Forelimb muscle (tissue), 1 donor: Measurements from ENCODE around the gene AVPR1A. TPM values are rescaled to one million over a fixed set of nuclear protein-coding genes. Genes with fewer than 3 reads are reported as not detected.
"Not testable (repeated sequence)": the region's sequence is repeated elsewhere in the genome, so short reads cannot be mapped to it uniquely, and the experiment has no call there.

Experiments used
- DNase-seq: peaks from one replicate; pipeline ENCODE4 v3.0.0-alpha.2; 2013; ENCODE audit warnings: low read depth
- polyA plus RNA-seq: library from polyadenylated mRNA; unstranded; fragments of 120-200 nt; gene quantifications from one replicate; pipeline ENCODE4 v1.2.1, GENCODE V29; 2013; ENCODE audit not compliant: insufficient read length

AVPR1A gene
- 5.6 TPM for polyA plus RNA-seq

DNA sequence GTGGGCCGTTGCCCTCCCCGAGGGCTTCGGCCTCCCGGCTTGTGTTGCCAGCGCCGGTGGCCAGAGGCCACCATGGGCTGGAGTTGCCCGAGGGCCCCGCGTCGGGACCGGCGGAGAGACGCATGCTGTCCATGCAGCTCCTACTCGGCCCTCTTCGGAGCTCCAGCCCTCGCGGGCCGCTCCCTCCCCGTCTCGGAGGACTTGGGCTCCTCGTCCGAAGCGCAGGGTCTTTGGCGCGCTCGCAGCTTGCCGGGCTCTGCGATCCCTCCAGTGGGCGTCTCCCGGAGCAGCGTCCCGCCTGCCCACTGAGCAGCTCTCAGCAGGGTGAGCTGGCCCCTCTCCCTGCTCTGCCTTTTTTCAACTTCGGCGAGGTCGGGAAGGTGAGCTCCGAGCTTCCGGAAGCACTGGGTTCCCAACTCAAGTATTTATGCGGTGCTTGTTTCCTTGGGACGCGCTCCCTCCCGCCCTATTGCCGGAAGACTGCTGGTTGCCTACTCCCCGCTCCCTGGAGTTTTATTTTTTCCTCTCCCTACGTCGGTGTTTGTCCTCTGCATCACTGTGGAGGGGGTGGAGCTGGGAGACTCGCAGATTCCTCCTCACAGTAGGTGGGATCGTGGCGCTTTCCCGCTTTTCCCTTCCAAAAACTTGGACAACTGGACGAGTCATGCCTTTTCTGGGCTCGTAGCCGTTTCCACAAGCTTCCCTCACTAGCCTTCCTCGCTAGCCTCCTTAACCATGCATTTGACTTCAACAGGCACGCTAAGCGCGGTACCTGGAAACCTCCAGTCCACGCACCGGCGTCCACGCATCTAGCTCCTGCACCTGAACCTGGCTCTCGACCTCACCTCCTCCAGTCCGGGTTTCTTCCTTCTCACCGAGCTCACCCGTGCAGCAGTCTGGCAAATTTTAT, at the start of gene AVPR1A:
Gene AVPR1A, minus strand, starts transcription at position 489 of the 910 bp plus-strand sequence. Its CDS starts 365 bp downstream, at position 124.
- DNase-seq = no peak

- no peak for DNase-seq
Observed at GRCh38 chr12:63196168-63196567, 45.2 kb upstream of the AVPR1A start.

DNA sequence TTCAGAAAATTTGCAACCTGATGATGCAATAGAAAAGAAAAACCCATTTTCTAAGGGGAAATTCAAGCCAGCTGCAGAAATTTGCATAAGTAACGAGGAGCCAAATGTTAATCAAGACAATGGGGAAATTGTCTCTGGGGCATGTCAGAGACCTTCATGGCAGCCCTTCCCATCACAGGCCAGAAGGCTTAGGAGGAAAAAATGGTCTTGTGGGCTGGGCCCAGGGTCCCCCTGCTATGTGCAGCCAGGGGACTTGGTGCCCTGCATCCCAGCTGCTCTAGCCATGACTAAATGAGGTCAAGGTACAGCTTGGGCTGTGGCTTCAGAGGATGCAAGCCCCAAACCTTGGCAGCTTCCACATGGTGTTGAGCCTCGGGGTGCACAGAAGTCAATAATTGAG, 28.2 kb upstream of the AVPR1A start:
- no peak for DNase-seq

- no peak for DNase-seq
Observed at GRCh38 chr12:63170321-63170720, 19.3 kb upstream of the AVPR1A start.

GRCh38 chr12:63167741-63168140, 16.7 kb upstream of the AVPR1A start:
- DNase-seq = not testable (repeated sequence)

- no peak for DNase-seq
Observed at GRCh38 chr12:63164911-63165310, 13.9 kb upstream of the AVPR1A start.

DNA sequence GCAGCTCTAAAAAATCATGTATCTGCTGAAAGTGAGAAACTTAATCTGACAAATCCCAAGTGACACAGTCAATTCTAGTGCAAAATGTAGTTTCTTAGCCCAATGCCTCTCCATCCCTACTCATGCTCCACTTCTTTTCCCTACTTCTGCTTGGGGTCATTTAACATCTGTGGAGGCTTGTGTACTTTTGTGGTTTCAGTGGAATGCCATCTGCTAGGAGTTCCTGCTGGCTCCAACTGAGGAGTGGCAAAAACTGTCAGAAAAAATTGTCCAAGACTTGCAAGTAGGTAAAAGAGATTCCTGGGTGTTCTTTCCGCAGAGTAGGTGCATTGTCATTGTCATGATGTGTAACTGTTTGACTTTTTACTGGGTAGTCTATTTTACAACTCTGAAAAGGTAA, 12.5 kb upstream of the AVPR1A start:
- DNase-seq = no peak

- DNase-seq = no peak
Observed at GRCh38 chr12:63155375-63155774, 4.4 kb upstream of the AVPR1A start.

- DNase-seq = no peak
Observed at GRCh38 chr12:63154560-63154959, 3.6 kb upstream of the AVPR1A start.

DNA sequence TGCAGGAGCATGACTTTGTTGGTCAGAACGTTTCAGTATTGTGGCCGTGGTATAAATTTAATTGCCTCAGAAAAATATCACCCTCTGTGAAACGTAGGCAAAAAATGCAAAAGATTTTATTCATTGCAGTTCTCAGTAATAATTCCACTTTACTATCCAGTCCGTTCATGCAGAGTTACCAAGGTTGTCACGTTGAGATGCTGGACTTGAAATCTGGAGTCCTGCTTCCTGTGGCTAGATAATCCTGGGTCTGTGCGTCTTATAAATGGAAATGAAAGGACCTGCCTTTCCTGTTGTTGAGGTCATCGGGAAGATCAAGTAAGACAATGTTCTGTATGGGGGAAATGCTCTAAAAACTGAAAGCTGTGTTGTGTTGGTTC, 1.3 kb upstream of the AVPR1A start:
- DNase-seq = no peak

GRCh38 chr12:63151623-63152320, 771 bp upstream of the AVPR1A start:
- peak; percentile 22 for DNase-seq

- no peak for DNase-seq
Observed at GRCh38 chr12:63149909-63150712, 890 bp downstream of the AVPR1A start.

DNA sequence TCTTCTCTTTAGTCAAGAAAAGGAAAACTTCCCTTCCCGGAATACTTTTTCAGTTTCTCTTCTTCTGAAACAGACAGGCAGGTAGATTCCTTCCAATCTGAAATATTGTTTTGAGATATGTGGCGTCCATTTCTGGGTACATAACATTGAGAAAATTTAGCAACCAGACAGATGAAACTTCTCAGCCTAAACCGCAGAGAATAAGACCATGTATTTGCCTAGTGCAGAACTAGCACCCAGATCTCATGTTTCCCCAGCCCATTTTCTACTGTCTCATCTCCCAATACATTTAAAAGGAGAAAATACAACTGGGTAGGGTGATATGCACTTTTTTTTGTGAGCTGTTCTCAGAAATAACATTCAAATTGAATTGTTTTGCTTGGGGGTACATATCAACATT, 6.4 kb downstream of the AVPR1A start:
- no peak for DNase-seq

DNA sequence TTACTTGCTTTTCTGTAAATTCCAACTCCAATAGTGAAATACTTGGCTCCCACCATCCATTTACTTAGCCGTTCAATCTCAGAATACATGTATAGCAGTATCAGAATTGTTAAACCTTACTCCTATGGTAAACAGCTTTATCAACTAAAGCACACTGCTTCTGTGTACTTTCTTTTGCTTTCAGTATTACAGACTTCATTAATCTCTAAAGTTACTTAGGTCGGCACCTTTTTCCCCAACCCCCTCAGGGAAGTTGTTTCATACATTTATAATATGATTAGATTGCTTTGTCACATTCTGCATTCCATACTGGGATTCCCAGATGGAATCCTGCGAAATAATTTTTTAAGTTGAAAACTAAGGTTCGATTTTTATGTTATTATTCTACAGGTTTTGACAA, 12.5 kb downstream of the AVPR1A start:
- DNase-seq = no peak

DNA sequence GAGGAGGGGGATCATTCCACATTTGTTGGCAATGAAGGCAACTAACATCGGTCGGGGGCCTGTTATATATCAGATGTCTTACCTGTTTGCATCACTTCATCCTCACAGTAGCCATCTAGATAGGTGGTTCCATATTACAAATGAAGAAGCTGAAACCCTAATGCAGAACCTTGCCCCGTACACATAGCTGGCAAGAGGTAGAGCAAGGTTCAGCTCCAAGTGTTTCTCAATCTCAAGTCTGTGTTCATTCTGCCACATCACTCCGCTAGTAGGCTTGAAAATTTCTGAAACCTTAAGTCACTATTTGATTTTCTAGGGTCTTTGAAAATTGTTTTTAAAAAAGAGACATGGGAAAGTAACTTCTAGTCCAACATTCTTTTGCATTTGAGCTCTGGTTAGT, 17.0 kb downstream of the AVPR1A start:
- DNase-seq = no peak

DNA sequence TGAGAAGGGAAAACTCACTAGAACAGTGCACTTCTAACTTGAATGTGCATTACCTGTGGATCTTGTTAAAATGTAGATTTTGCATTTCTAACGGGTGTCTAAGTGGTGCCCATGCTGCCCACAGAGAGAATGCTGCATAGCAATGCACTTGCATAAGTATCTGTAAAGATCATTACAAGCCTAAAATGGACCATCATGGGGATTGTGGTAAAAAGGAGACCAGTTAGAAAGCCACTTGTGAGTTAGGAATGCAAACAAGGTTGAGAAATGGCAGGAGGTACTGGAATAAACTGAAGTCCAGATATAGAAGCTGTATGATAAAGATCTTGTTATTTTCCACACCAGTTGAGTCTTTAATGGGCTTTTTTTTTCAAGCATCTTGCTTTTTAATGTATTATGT, 18.8 kb downstream of the AVPR1A start:
- DNase-seq = no peak

- DNase-seq = no peak
Observed at GRCh38 chr12:63129927-63130326, 21.1 kb downstream of the AVPR1A start.

DNA sequence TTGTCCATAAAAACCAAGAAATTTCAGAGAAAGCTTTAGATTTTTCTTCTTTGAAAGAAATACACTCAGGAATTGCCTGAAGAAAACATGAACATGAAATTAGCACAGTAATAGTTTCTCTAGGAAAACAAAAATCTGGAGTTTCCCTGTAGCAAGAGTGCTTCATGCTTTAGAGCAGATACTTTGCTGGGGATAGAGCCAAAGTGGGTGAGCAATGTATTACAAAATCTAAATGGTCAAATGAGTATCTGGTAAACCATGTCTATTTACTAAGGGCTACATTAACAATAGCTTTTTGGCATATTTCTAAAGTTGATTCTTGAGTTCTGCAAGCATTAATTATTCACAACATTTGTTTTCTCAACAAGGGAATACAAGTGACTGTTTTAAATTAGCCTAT, 26.2 kb downstream of the AVPR1A start:
- DNase-seq = no peak

DNA sequence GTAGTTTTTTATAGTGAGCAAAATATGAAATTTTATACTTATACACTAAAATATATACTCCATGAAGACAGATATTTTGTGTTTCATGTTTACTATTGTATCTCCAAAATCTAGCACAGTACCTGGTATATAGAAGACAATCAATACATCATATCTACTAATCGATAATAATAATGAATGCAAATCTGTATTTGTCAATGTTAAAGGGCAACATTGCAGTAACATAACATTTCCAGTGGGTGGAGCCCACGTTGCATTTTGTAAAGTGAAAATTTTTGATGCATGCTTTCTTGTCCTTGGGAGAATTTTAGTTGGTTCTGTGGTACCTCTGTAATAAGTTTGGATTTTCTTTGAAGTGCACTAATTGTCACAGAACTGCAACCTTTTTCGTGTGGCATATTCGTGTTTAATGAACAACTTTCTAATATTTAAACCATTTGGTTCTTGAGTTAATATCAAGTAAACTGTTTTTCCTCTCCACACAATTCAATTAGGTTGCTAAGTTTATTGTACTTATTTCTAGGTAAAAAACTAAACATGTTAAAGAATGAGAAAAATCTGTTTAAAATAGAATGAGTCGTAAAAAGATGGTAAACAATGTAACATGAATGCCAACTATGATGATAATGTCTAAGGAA, 47.4 kb downstream of the AVPR1A start:
- DNase-seq = peak; percentile 6

DNA sequence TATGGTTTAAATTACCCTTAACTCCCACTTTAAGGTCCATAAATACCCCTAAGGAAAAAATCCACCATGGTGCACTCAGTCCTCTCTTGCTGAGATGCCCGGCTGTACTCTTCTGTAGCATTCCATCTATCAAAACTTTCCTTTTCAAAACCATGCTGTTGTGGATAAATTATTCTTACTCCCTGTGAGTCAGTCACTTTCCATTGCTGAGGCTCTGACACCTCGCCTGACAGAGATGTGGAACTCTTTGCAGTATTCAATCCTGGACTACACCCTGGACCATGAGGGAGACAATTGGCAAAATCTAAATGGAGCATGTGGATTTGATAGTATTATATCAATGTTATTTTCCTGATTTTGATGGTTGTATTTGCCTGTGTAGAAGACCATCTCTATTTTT, 49.1 kb downstream of the AVPR1A start:
- DNase-seq = no peak

GRCh38 chr12:63098851-63099250, 52.1 kb downstream of the AVPR1A start:
- no peak for DNase-seq
